ENCODE measurements around the gene KRTAP4-5. TPM values are rescaled to one million over a fixed set of nuclear protein-coding genes. Genes with fewer than 3 reads are reported as not detected.
"Not testable (repeated sequence)": the region's sequence is repeated elsewhere in the genome, so short reads cannot be mapped to it uniquely, and the experiment has no call there.

The KRTAP4-5 gene
- total RNA-seq, 1 donor from 2014 or later, result not detected

- H3K9me3 Mint-ChIP-seq, result no peaks in the 10 kb centered on the region
- H3K4me1 Mint-ChIP-seq (ENCODE audit: low read depth), result no peaks in the 10 kb centered on the region
- H3K27me3 Mint-ChIP-seq (ENCODE audit: low read depth), result peaks cover 12% of the 10 kb centered on the region
- no peak overlapping the region for H3K27ac Mint-ChIP-seq
- intact Hi-C loops (cut with micrococcal nuclease), result no loop called here
- H3K36me3 Mint-ChIP-seq (ENCODE audit: low read depth), result no peaks in the 10 kb centered on the region
- no peak overlapping the region for H3K4me3 Mint-ChIP-seq (ENCODE audit: low read depth)
- no peak for DNase-seq (ENCODE audit: low spot score)
Measured at GRCh38 chr17:41167561-41167960, 17.9 kb upstream of the KRTAP4-5 start.

- H3K36me3 Mint-ChIP-seq (ENCODE audit: low read depth), result no peaks in the 10 kb centered on the region
- H3K27me3 Mint-ChIP-seq (ENCODE audit: low read depth), result peaks cover 8% of the 10 kb centered on the region
Measured at GRCh38 chr17:41163828-41164227, 14.2 kb upstream of the KRTAP4-5 start.

GRCh38 chr17:41160648-41161047 is 11.0 kb upstream of the KRTAP4-5 start, which contains the start of gene KRTAP4-4:
Gene KRTAP4-4, minus strand, starts transcription at chr17:41160748. Its CDS starts 57 bp downstream, at chr17:41160691.
- Mint-ChIP-seq H3K36me3 (ENCODE audit: low read depth) (no peaks in the 10 kb centered on the region), H3K9me3 (no peaks in the 10 kb centered on the region), H3K27me3 (ENCODE audit: low read depth) (peaks cover 13% of the 10 kb centered on the region), H3K4me1 (ENCODE audit: low read depth) (no peaks in the 10 kb centered on the region), H3K27ac (no peak within 1 kb of the TSS), H3K4me3 (ENCODE audit: low read depth) (no peak within 1 kb of the TSS)
- DNase-seq (ENCODE audit: low spot score), result no peak
- intact Hi-C loops (cut with micrococcal nuclease), result no loop called here

More at GRCh38 chr17:41163828-41164227, 14.2 kb upstream of the KRTAP4-5 start:
- intact Hi-C loops (cut with micrococcal nuclease), result no loop called here
- Mint-ChIP-seq H3K27ac (no peak overlapping the region), H3K9me3 (no peaks in the 10 kb centered on the region), H3K4me3 (ENCODE audit: low read depth) (no peak overlapping the region), H3K4me1 (ENCODE audit: low read depth) (no peaks in the 10 kb centered on the region)
- no peak for DNase-seq (ENCODE audit: low spot score)

- H3K9me3 Mint-ChIP-seq; intact Hi-C loops (cut with micrococcal nuclease); H3K36me3 Mint-ChIP-seq (ENCODE audit: low read depth); DNase-seq (ENCODE audit: low spot score); H3K4me1 Mint-ChIP-seq (ENCODE audit: low read depth); H3K4me3 Mint-ChIP-seq (ENCODE audit: low read depth); H3K27ac Mint-ChIP-seq: not testable (repeated sequence)
- H3K27me3 Mint-ChIP-seq (ENCODE audit: low read depth), result peaks cover 13% of the 10 kb centered on the region
Measured at GRCh38 chr17:41160190-41160589, 10.6 kb upstream of the KRTAP4-5 start.

- no peak overlapping the region for H3K27ac Mint-ChIP-seq
- H3K4me1 Mint-ChIP-seq (ENCODE audit: low read depth), result no peaks in the 10 kb centered on the region
- H3K27me3 Mint-ChIP-seq (ENCODE audit: low read depth), result peaks cover 15% of the 10 kb centered on the region
- intact Hi-C loops (cut with micrococcal nuclease), result no loop called here
- H3K36me3 Mint-ChIP-seq (ENCODE audit: low read depth), result no peaks in the 10 kb centered on the region
- H3K4me3 Mint-ChIP-seq (ENCODE audit: low read depth), result no peak overlapping the region
- H3K9me3 Mint-ChIP-seq, result no peaks in the 10 kb centered on the region
- no peak for DNase-seq (ENCODE audit: low spot score)
Measured at GRCh38 chr17:41153856-41154255, 4.2 kb upstream of the KRTAP4-5 start.

GRCh38 chr17:41151525-41151924 is 1.9 kb upstream of the KRTAP4-5 start:
- no peak overlapping the region for H3K27ac Mint-ChIP-seq
- H3K9me3 Mint-ChIP-seq, result no peaks in the 10 kb centered on the region
- intact Hi-C loops (cut with micrococcal nuclease), result no loop called here
- no peak for DNase-seq (ENCODE audit: low spot score)
- no peak overlapping the region for H3K4me3 Mint-ChIP-seq (ENCODE audit: low read depth)
- no peaks in the 10 kb centered on the region for H3K36me3 Mint-ChIP-seq (ENCODE audit: low read depth)
- H3K27me3 Mint-ChIP-seq (ENCODE audit: low read depth), result peaks cover 12% of the 10 kb centered on the region
- H3K4me1 Mint-ChIP-seq (ENCODE audit: low read depth), result no peaks in the 10 kb centered on the region

GRCh38 chr17:41150026-41150425 is 401 bp upstream of the KRTAP4-5 start:
- peaks cover 2% of the 10 kb centered on the region for H3K9me3 Mint-ChIP-seq
- H3K36me3 Mint-ChIP-seq (ENCODE audit: low read depth), result no peaks in the 10 kb centered on the region
- intact Hi-C loops (cut with micrococcal nuclease), result no loop called here
- no peak overlapping the region for H3K4me3 Mint-ChIP-seq (ENCODE audit: low read depth)
- DNase-seq (ENCODE audit: low spot score), result no peak
- no peak overlapping the region for H3K27ac Mint-ChIP-seq
- H3K27me3 Mint-ChIP-seq (ENCODE audit: low read depth), result peaks cover 8% of the 10 kb centered on the region
- no peaks in the 10 kb centered on the region for H3K4me1 Mint-ChIP-seq (ENCODE audit: low read depth)

GRCh38 chr17:41148971-41149651 is 514 bp downstream of the KRTAP4-5 start:
- DNase-seq (ENCODE audit: low spot score); H3K27me3 Mint-ChIP-seq (ENCODE audit: low read depth); intact Hi-C loops (cut with micrococcal nuclease); H3K36me3 Mint-ChIP-seq (ENCODE audit: low read depth); H3K4me1 Mint-ChIP-seq (ENCODE audit: low read depth); H3K27ac Mint-ChIP-seq; H3K9me3 Mint-ChIP-seq; H3K4me3 Mint-ChIP-seq (ENCODE audit: low read depth): not testable (repeated sequence)

GRCh38 chr17:41147531-41148204 is 2.0 kb downstream of the KRTAP4-5 start:
- peaks cover 3% of the 10 kb centered on the region for H3K27me3 Mint-ChIP-seq (ENCODE audit: low read depth)
- peaks cover 15% of the 10 kb centered on the region for H3K9me3 Mint-ChIP-seq
- H3K4me1 Mint-ChIP-seq (ENCODE audit: low read depth), result no peaks in the 10 kb centered on the region
- DNase-seq (ENCODE audit: low spot score), result no peak
- intact Hi-C loops (cut with micrococcal nuclease), result no loop called here
- H3K27ac Mint-ChIP-seq, result no peak overlapping the region
- no peaks in the 10 kb centered on the region for H3K36me3 Mint-ChIP-seq (ENCODE audit: low read depth)
- no peak overlapping the region for H3K4me3 Mint-ChIP-seq (ENCODE audit: low read depth)

- Mint-ChIP-seq H3K4me3 (ENCODE audit: low read depth) (no peak overlapping the region), H3K36me3 (ENCODE audit: low read depth) (no peaks in the 10 kb centered on the region), H3K27ac (no peak overlapping the region), H3K27me3 (ENCODE audit: low read depth) (peaks cover 3% of the 10 kb centered on the region), H3K9me3 (peaks cover 28% of the 10 kb centered on the region), H3K4me1 (ENCODE audit: low read depth) (no peaks in the 10 kb centered on the region)
- no peak for DNase-seq (ENCODE audit: low spot score)
- intact Hi-C loops (cut with micrococcal nuclease), result no loop called here
Measured at GRCh38 chr17:41145261-41145660, 4.4 kb downstream of the KRTAP4-5 start.

GRCh38 chr17:41144846-41145245 is 4.8 kb downstream of the KRTAP4-5 start:
- peaks cover 28% of the 10 kb centered on the region for H3K9me3 Mint-ChIP-seq
- H3K4me1 Mint-ChIP-seq (ENCODE audit: low read depth), result no peaks in the 10 kb centered on the region
- no peak overlapping the region for H3K27ac Mint-ChIP-seq
- H3K27me3 Mint-ChIP-seq (ENCODE audit: low read depth), result peaks cover 3% of the 10 kb centered on the region
- intact Hi-C loops (cut with micrococcal nuclease), result no loop called here
- no peak overlapping the region for H3K4me3 Mint-ChIP-seq (ENCODE audit: low read depth)
- H3K36me3 Mint-ChIP-seq (ENCODE audit: low read depth), result no peaks in the 10 kb centered on the region
- no peak for DNase-seq (ENCODE audit: low spot score)

- Mint-ChIP-seq H3K4me3 (ENCODE audit: low read depth) (no peak overlapping the region), H3K27me3 (ENCODE audit: low read depth) (no peaks in the 10 kb centered on the region), H3K4me1 (ENCODE audit: low read depth) (no peaks in the 10 kb centered on the region), H3K9me3 (peaks cover 32% of the 10 kb centered on the region), H3K27ac (no peak overlapping the region), H3K36me3 (ENCODE audit: low read depth) (no peaks in the 10 kb centered on the region)
- no peak for DNase-seq (ENCODE audit: low spot score)
- intact Hi-C loops (cut with micrococcal nuclease), result no loop called here
Measured at GRCh38 chr17:41141361-41141760, 8.3 kb downstream of the KRTAP4-5 start.

GRCh38 chr17:41140360-41141131 is 9.1 kb downstream of the KRTAP4-5 start, which contains the start of gene KRTAP4-6:
Gene KRTAP4-6, minus strand, starts transcription at chr17:41140544. Its CDS starts 57 bp downstream, at chr17:41140487.
- intact Hi-C loops (cut with micrococcal nuclease), result no loop called here
- DNase-seq (ENCODE audit: low spot score), result no peak
- Mint-ChIP-seq H3K27ac (no peak within 1 kb of the TSS), H3K4me1 (ENCODE audit: low read depth) (no peaks in the 10 kb centered on the region), H3K36me3 (ENCODE audit: low read depth) (no peaks in the 10 kb centered on the region), H3K4me3 (ENCODE audit: low read depth) (no peak within 1 kb of the TSS), H3K27me3 (ENCODE audit: low read depth) (no peaks in the 10 kb centered on the region), H3K9me3 (peaks cover 32% of the 10 kb centered on the region)

Data from activated T-helper 2 cell treated with anti-CD3 and anti-CD28 coated beads, Interferon-gamma antibody, Interleukin-2, Interleukin-4, amounts not matched to agents 10 μg/mL and 5 μg/mL and 100 μg/mL, durations not matched to agents 14 hours and 24 hours and 36 hours (primary cell).